Hepatocyte (in vitro differentiated cells): ENCODE data around the gene CAP1. TPM values are rescaled to one million over a fixed set of nuclear protein-coding genes. Genes with fewer than 3 reads are reported as not detected.

Experiments used
- DNase-seq: peaks from one replicate; pipeline ENCODE4 v3.0.0-alpha.2; 2016; ENCODE audit warnings: low spot score
- H2AFZ ChIP-seq: fragments of 200-600 bp; sonication (generic); 2 replicates; pipeline ENCODE4 v1.6.0; 2016; ENCODE audit warnings: antibody characterized with exemption, mild to moderate bottlenecking
- H3K27ac ChIP-seq: fragments of 200-600 bp; sonication (generic); 2 replicates; pipeline ENCODE4 v1.5.1; 2016; ENCODE audit warnings: mild to moderate bottlenecking
- H3K27me3 ChIP-seq: fragments of 200-600 bp; sonication (generic); 2 replicates; pipeline ENCODE4 v1.6.1; 2016
- H3K36me3 ChIP-seq: fragments of 200-600 bp; sonication (generic); replicated peaks from 2 replicates; pipeline ENCODE4 v1.5.1; 2016; ENCODE audit warnings: low read depth; ENCODE audit not compliant: insufficient read depth
- H3K4me1 ChIP-seq: fragments of 200-600 bp; sonication (generic); 2 replicates; pipeline ENCODE4 v1.5.1; 2016; ENCODE audit warnings: mild to moderate bottlenecking, moderate library complexity; ENCODE audit not compliant: insufficient read depth
- H3K4me2 ChIP-seq: fragments of 200-600 bp; sonication (generic); 2 replicates; pipeline ENCODE4 v1.6.0; 2016
- H3K4me3 ChIP-seq: fragments of 200-600 bp; sonication (generic); 2 replicates; pipeline ENCODE4 v1.5.1; 2016; ENCODE audit warnings: mild to moderate bottlenecking
- H3K79me2 ChIP-seq: fragments of 200-600 bp; sonication (generic); 2 replicates; pipeline ENCODE4 v1.6.0; 2017; ENCODE audit warnings: mild to moderate bottlenecking
- H3K9me2 ChIP-seq: fragments of 200-600 bp; sonication (generic); replicated peaks from 2 replicates; pipeline ENCODE4 v1.6.0; 2017; ENCODE audit warnings: mild to moderate bottlenecking; ENCODE audit not compliant: insufficient read depth
- H3K9me3 ChIP-seq: fragments of 200-600 bp; sonication (generic); 2 replicates; pipeline ENCODE4 v1.5.1; 2016; ENCODE audit warnings: low read depth, mild to moderate bottlenecking
- H4K20me1 ChIP-seq: fragments of 200-600 bp; sonication (generic); 2 replicates; pipeline ENCODE4 v1.6.0; 2016; ENCODE audit warnings: mild to moderate bottlenecking; ENCODE audit not compliant: insufficient read depth, poor library complexity, severe bottlenecking
- EZH2 ChIP-seq: fragments of 200-600 bp; sonication (generic); IDR thresholded peaks from 2 replicates; pipeline ENCODE4 v1.6.1; 2016; ENCODE audit warnings: antibody characterized with exemption, mild to moderate bottlenecking, borderline replicate concordance
- EZH2phosphoT487 ChIP-seq: fragments of 200-600 bp; sonication (generic); IDR thresholded peaks from one replicate; pipeline ENCODE4 v1.6.1; 2018; ENCODE audit warnings: antibody characterized with exemption, mild to moderate bottlenecking, low read depth, moderate library complexity; ENCODE audit not compliant: unreplicated experiment, severe bottlenecking
- WGBS: methylation state at CpG from one replicate; pipeline ENCODE4 v1.1.6; 2016; ENCODE audit warnings: low lambda C conversion rate; ENCODE audit errors: missing lambda C conversion rate; 5-methylcytosine and 5-hydroxymethylcytosine counted together
- polyA plus RNA-seq: library from polyadenylated mRNA; unstranded; fragments of >200 nt; fragmentation: Nextera tagmentation; extraction: Ambion mirVana; gene quantifications from 2 replicates; pipeline ENCODE4 v1.2.1, GENCODE V29; 2016
- total RNA-seq: library from RNA; depleted of rRNA; stranded (reverse); fragments of >200 nt; gene quantifications from 2 replicates; pipeline ENCODE4 v1.2.3, GENCODE V29; 2014
- TF ChIP-seq, protein P1 (sequence below): fragments of 200-600 bp; sonication (generic); IDR thresholded peaks from 2 replicates; pipeline ENCODE4 v1.5.1; 2016; ENCODE audit warnings: antibody characterized with exemption, mild to moderate bottlenecking; ENCODE audit not compliant: poor library complexity

Gene CAP1
- total and polyA plus RNA-seq, 2 experiments from 2014 or later: 186 to 191 TPM

DNA sequence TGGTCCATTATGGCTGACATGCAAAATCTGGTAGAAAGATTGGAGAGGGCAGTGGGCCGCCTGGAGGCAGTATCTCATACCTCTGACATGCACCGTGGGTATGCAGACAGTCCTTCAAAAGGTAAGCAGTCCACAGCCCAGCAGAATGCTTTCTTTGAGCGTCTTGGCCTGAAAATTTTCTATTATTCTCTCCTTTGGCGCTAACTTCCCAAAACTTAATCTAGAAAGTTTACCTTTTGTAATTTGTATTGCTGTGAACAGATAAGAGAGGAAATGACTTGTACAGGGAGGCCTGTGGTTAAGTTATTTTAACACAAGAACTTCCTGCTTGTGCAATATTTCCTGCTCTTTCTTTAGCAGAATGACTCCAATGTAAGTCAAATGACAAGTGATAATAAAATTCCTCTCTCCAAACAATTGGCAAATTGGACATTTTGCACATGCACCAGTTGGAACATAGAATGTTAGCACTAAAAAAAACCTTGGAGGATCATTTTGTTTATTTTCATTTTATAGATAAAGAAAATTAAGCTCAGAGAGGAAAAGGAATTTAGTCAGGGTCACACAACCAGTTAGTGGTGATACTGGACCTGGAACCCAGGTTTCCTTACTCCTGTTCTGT, 18.9 kb downstream of the CAP1 start:
- Histone ChIP-seq H3K4me1 (peaks cover 18% of the 10 kb centered on the region), H4K20me1 (peaks cover 44% of the 10 kb centered on the region), H3K9me3 (no peaks in the 10 kb centered on the region), H3K27me3 (no peaks in the 10 kb centered on the region), H3K79me2 (peaks cover 56% of the 10 kb centered on the region), H3K27ac (peak overlapping the region; percentile 64), H3K9me2 (no peaks in the 10 kb centered on the region), H2AFZ (no peak overlapping the region), H3K4me3 (no peak overlapping the region), H3K36me3 (no peaks in the 10 kb centered on the region), H3K4me2 (no peak overlapping the region)
- TF ChIP-seq EZH2phosphoT487 (no peak), EZH2 (no peak)
- TF ChIP-seq, protein P1, sequence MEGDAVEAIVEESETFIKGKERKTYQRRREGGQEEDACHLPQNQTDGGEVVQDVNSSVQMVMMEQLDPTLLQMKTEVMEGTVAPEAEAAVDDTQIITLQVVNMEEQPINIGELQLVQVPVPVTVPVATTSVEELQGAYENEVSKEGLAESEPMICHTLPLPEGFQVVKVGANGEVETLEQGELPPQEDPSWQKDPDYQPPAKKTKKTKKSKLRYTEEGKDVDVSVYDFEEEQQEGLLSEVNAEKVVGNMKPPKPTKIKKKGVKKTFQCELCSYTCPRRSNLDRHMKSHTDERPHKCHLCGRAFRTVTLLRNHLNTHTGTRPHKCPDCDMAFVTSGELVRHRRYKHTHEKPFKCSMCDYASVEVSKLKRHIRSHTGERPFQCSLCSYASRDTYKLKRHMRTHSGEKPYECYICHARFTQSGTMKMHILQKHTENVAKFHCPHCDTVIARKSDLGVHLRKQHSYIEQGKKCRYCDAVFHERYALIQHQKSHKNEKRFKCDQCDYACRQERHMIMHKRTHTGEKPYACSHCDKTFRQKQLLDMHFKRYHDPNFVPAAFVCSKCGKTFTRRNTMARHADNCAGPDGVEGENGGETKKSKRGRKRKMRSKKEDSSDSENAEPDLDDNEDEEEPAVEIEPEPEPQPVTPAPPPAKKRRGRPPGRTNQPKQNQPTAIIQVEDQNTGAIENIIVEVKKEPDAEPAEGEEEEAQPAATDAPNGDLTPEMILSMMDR: no peak
- 77% methylated on average over 4 of the region's 4 CpGs for WGBS
- no peak for DNase-seq

DNA sequence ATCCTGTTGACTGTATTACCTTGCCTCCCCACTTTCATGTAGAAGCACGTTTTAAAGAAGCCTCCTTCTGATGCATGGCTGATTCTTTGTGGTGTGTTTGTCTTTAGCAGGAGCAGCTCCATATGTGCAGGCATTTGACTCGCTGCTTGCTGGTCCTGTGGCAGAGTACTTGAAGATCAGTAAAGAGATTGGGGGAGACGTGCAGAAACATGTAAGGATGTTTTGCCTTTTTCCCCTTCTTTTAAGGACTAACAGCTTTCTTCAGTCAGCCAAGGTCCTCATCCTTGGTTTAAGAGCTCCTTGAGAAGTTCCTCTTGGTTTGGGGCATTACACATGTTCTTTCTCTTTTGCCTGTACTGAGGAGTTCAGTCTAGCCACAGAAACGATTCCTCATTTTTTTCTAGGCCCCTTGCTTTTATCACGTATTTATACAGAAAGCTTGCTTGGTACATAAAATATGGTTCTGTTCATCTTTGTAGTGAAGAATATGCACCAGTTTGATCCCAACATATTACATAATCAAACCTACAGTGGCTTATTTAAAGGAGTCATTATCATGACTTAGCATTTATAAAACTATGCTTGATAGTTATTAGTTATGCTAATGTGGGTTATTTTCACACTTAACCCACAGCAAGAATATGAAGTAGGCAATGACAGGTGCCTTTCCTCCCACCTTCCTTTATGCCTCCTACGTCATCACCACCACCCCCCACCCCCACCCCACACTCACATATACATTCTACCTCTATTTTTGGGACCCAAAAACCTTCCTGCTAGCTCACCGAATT, 19.6 kb downstream of the CAP1 start:
- no peak overlapping the region for H3K4me3 ChIP-seq
- no peak overlapping the region for H3K4me2 ChIP-seq
- H3K9me3 ChIP-seq: no peaks in the 10 kb centered on the region
- 89% methylated on average over 7 of the region's 7 CpGs for WGBS
- H3K4me1 ChIP-seq: peaks cover 18% of the 10 kb centered on the region
- H3K27me3 ChIP-seq: no peaks in the 10 kb centered on the region
- H4K20me1 ChIP-seq: peaks cover 37% of the 10 kb centered on the region
- no peak for DNase-seq
- TF ChIP-seq EZH2phosphoT487: no peak
- TF ChIP-seq, protein P1: no peak
- TF ChIP-seq EZH2: no peak
- no peak overlapping the region for H2AFZ ChIP-seq
- peak overlapping the region; percentile 64 for H3K27ac ChIP-seq
- H3K9me2 ChIP-seq: no peaks in the 10 kb centered on the region
- peaks cover 49% of the 10 kb centered on the region for H3K79me2 ChIP-seq
- H3K36me3 ChIP-seq: no peaks in the 10 kb centered on the region

DNA sequence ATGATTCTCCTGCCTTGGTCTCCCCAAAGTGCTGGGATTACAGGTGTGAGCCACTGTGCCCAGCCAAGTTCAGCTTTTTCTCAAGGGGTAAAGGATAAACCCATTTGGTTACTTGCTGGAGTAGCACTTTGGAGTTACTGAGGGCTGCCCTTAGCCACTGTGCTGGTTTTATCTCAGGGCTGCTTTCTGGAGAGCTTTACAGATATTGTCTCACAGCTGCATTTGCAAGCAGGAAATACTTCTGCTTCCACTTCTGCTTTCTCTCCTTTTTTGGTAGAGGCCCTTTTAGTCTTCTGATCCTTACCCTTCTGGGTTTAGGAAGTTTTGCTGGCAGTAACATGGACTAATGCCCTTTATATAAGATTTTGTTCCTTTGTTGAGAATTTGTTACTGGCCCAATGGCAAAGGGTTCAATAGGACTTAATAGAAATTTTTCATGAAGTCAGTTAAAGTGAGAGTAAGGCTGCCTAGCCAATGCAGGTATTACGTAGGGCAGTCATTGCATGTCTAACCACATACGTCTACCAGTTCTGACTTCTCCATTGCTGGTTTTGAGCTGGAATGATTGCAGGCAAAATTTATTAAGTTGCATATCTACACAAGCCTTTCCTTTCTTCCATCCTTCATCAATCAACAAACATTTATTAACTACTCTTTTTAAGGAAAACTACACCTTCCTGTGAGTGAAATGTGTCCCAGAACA, 24.4 kb downstream of the CAP1 start:
- H3K27ac ChIP-seq: no peak overlapping the region
- peaks cover 10% of the 10 kb centered on the region for H3K79me2 ChIP-seq
- peaks cover 4% of the 10 kb centered on the region for H3K36me3 ChIP-seq
- no peak overlapping the region for H2AFZ ChIP-seq
- no peaks in the 10 kb centered on the region for H3K9me2 ChIP-seq
- no peaks in the 10 kb centered on the region for H3K9me3 ChIP-seq
- 98% methylated on average over 2 of the region's 2 CpGs for WGBS
- no peak for DNase-seq
- H3K27me3 ChIP-seq: no peaks in the 10 kb centered on the region
- H4K20me1 ChIP-seq: no peaks in the 10 kb centered on the region
- no peaks in the 10 kb centered on the region for H3K4me1 ChIP-seq
- no peak overlapping the region for H3K4me2 ChIP-seq
- H3K4me3 ChIP-seq: no peak overlapping the region
- TF ChIP-seq EZH2phosphoT487 (no peak), EZH2 (no peak)
- TF ChIP-seq, protein P1: no peak
